HG02571 (cell line): ENCODE measurements around the gene RSAD1.

Experiments
- ATAC-seq: cut with Tn5 transposase; IDR thresholded peaks from one replicate; pipeline ENCODE4 v1.9.1; 2021; ENCODE audit warnings: mild to moderate bottlenecking, moderate library complexity; ENCODE audit not compliant: unreplicated experiment

RSAD1 gene

DNA sequence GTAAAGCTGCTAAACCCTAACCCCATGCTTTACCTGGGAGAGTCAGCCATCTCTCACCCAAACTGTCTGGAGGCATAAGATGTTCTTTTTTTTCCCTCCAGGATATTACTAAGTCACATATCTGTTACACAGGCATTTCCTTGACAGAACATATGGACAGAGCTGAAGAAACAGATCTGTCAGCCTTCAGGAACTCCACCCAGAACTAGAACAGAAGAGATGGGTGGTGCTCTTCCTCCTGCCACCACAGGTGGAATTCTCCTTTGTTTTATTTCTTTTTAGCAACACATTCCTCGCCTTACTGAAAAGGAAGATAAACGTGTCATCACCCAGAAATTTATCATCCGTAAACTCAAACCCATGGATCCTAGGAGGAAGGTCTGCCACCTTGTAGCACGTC, 38.4 kb downstream of the RSAD1 start:
- ATAC-seq, result no peak

DNA sequence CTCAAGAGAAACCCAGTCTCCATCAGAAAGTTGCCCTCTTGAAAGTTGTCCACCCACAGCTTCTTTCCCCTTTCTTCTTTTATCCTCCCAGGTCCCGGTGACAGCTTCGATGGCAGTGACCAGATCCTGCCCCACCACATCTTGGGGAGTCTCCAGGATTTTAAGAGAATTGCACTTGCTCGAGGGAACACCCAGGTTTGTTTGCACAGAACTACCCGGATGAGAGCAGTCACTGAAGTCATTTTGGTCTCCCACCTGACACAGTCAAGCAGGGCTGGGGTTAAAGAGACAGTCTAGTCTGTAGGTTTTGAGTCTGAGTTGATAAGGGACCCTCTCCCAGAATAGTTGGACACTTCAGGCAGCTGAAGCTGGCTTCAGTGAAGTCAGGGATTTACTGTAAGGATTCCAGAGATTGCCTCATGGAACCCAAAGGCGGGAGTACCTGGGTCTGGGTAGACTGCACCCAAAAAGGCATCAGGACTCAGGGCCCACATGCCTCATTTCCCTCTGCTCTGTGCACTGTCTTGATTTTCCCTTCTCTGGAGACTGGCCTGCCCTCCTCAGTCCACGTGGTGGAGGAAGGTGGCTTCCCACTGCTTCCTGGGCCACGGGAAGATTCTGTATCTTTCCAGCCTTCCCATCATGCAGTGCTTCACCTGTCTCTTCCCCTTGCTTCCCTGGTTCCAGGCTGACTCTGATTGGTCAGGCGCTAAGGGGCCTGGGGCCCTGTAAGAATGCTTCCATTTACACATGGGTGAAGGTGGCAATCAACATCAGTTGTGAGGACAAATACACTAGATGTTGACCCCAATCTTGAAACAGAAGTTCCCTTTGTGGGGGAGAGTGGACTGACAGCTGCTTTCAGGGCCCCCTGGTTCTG, 39.1 kb downstream of the RSAD1 start:
- no peak for ATAC-seq

DNA sequence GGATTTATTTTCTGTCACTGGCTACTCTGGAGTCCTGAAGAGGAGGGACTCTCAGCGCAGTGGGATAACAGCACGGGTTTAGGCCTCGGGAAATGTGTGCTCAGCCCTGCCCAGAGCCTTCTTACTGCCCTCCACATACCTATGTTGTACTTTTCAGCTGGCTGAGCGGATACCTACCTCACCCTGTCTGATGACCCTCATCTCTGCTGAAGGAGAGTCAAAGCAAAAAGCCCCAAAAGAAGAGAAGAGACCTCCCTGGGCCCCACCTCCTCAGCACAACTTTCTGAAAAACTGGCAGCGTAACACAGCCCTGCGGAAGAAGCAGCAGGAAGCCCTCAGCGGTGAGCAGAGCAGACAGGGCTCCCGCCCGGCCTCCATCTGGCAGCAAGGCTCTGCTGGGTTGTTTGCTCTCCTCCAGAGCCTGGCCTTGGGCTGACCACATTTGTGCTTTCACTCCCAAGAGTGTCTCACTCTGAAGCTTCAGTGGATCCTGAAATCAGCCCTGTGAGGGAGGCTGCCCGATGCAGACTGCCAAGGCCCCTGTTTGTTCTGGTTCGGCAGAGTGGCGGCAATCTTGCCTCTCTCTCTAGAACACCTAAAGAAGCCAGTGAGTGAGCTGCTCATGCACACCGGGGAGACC, 39.8 kb downstream of the RSAD1 start:
- ATAC-seq, result no peak

DNA sequence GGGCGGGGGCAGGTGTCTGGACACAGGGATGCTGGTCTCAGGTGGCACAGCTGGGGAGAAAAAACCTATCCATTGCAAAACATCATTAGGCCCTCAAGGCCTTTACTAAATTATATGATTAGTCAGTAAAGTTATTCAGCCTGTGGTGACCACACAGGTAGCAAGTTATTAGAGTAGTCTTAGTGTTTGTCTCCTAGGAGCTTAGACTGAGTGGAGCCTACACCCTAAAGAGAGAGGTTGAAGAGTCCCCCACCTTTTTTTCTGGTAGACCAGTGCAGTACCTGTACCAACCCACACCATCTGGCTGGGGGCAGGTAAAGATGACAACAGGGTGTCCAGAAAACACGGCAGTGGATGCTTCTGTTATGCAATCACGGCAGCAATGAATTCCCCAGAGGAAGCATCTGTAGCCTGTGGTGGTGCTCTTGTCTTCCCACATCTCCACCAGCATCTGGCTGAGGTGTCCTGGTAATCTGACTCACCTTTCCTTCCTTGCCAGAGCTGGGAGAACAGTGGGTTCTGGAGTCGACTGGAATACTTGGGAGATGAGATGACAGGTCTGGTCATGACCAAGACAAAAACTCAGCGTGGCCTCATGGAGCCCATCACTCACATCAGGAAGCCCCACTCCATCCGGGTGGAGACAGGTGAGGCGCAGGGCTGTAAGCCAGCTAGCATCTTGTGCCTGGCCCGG, 40.6 kb downstream of the RSAD1 start:
- ATAC-seq, result no peak

DNA sequence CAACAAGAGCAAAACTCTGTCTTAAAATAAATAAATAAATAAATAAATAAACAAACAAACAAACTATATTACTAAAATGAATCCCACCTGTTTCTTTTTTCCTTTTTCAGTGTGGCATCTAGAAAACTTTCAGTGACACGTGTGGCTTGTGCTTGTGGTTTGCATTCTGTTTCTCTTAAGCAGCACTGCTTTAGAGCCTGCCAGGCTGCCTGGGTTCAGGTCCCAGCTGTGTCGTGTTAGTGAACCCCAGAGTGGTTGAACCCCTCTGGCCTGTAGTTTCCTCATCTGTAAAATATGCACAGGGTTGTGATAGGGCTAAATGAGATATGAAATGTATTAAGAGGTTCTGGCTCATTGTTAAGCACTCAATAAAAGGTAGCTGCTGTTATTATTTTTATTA, 41.8 kb downstream of the RSAD1 start:
- no peak for ATAC-seq

DNA sequence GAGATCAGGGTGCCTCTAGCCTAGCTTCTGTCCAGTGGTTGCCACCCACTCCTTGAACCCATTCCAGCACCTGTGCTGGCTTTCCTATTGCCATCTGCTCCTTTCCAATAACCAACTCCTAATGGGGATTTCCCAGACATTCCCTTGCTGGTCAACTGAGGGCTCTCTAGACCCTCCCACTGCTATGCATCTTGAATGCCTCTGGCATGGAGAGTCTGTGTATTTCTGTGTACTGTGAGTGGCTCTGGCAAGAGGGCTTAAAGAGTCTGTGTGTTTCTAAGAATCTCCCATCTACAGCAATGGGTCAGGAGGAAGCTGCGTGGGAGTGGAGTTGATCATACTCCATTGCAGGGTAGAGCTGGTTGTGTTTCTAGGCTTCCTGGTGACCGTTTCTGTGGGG, 42.9 kb downstream of the RSAD1 start:
- no peak for ATAC-seq

DNA sequence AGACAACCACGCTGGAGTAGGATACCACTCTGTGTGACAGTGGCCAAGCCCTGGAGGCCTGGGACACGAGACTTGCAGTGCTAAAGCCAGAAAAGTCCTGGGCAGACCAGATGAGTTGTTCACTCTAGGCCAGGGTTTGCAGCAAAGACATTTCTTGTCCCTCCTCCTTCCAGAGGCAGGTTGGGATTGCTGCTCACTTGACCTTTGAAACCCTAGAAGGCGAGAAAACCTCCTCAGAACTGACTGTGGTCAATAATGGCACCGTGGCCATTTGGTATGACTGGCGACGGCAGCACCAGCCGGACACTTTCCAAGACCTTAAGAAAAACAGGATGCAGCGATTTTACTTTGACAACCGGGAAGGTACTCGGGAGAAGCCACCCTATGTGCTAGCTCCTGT, 44.1 kb downstream of the RSAD1 start:
- ATAC-seq, result no peak

DNA sequence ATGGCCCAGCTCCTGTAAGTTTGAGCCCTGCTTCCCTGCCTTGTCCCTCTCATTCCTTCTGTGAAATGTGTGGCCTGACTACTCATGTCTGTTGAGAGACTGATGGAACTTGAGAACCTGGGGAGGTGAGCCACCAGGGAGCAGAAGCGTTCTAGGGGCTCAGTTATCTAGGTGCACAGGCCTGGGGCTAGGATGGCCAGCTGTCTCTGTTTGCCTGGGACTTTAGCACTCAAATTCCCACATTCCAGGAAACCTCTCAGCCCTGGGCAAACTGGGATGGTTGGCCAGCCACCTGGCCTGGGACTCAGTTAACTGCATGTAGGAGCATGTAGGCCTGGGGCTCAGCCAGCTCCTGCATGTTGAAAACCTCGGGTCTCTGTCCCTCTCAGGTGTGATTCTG, 44.5 kb downstream of the RSAD1 start:
- ATAC-seq, result no peak

DNA sequence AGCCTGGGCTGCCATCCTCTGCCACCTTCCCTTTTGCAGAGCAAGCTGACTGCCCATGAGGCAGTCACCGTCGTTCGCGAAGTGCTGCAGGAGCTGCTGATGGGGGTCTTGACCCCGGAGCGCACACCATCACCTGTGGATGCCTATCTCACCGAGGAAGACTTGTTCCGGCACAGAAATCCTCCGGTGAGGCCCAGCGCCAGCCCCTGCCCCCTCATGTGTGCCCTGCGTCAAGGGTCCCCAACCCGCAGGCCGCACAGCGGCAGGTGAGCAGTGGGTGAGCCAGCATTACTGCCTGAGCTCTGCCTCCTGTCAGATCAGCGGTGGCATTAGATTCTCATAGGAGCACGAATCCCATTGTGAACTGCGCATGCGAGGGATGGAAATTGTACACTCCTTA, 46.2 kb downstream of the RSAD1 start:
- no peak for ATAC-seq

DNA sequence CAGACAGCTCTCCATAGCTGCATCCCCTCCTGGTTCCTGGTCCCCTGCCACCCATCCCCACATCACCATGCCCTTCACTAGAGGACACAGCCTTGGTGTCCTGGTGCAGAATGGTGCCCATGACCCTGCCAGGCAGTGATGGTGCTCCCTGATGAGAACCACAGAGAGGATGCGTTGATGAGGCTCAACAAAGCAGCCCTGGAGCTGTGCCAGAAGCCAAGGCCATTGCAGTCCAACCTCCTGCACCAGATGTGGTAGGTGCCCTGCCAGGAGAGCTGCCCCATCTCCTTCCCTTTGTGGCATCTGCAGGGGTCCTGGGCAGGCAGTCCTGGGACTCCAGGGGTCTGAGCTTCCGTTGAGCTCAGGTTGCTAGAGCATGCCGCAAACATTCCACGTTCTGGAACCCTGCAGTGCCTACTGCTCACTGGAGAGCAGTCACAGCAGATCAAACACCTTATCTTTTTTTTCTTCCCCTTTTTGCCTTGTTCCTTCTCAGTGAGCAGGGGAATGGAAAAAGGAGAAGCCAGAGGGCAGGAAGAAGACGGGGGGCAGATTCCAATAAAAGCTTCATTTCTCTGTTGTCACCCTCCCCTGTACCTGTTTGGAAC, 48.6 kb downstream of the RSAD1 start:
- no peak for ATAC-seq

DNA sequence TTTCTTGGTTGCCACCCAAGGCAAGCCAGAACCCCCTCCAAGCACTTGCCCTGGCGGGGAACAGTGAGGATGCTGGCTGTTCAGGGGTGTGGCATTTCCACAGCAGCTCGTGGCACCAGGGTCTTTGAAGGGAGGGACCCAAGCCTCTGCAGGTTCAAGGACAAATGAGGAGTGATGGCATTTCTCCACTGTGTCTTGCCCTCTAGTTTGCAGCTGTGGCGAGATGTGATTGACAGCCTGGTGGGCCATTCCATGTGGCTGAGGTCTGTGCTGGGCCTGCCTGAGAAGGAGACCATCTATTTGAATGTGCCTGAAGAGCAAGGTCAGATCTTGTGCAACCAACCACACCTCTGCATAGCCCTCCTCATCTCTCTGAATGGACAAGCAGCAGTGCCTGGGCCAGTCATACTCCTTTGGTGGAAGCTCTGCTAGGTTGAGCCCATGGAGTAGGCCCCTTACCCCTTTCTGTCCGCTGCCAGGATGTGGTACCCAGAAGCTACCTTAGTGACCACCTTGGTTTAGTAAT, 49.4 kb downstream of the RSAD1 start:
- no peak for ATAC-seq

DNA sequence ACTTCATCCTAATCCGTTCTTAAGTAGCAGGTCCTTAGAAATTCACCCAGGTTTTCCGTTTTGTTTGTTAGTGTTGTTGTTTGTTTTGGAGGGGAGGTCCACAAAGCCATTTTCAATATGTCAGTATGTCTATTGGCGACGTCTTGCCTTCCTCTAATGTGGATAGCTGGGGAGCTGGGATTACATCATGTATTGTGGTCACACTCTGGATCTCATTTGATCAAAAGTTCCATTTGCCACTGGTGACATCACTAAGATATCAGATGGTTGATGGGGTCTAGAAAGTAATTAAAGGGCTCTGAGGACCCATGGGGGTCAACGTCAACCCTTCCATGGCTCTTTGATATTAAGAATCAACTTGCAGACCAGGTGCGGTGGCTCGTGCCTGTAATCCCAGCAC, 51.2 kb downstream of the RSAD1 start:
- no peak for ATAC-seq

DNA sequence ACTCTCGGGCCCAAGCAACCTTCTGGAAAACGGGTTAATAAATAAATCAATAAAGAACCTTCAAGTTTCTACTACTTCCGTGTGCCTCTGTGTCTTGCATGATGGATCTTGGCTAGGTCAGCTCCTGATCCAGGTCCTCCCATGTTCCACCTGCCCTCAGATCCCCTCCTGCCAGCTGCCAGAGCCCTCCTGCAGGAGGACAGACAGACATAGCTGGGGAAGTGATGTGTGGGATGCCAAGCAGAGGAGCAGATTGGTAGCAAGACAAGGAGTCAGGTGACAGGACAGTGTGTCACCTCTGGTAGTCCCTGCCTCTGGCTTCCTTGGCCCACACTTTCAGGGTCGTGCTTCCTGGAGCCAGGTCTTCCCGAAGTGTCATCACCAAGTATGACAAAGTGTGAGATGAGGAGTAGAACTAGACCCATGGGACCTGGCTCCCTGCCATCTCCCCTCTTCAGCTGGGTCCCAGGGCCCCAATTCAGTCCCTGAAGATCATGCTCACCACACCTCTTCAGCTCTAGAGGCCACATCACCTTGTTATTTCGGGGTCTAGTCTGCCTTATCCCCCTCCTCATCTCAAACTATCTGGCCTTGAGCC, 52.9 kb downstream of the RSAD1 start:
- ATAC-seq, result no peak

DNA sequence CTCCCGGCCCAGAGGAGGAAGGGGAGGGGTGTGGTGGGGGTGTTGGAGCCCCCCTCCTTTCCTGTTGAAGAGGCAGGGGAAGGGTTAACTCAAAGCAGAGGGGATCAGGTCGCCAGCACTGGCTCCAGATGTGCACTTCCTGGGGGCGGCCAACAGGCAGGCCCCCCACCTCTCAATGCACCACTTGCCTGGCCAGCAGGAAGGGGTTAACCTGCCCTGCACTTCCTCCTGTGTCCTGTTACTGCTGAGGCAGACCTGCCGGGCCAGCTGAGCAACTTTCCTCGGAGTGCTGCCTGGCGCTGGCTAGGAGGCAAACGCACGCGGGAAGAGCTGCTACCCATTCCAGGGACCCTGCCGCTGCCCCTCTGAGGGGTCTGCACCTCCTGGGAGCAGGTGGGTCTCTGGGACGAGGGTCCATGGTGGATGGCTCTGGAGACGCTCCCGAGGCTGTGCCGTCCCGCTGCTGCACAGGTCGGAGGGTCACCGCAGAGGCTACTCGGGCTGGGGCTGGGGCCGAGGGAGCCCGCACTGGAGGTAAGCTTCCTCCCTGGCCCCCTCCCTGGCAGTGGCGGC, 53.9 kb downstream of the RSAD1 start, which contains the start of gene EPN3:
Gene EPN3 (plus strand): TSS at position 284 of the 573 bp plus-strand sequence. CDS start 3,822 bp downstream, outside the sequence.
- ATAC-seq, result no peak

DNA sequence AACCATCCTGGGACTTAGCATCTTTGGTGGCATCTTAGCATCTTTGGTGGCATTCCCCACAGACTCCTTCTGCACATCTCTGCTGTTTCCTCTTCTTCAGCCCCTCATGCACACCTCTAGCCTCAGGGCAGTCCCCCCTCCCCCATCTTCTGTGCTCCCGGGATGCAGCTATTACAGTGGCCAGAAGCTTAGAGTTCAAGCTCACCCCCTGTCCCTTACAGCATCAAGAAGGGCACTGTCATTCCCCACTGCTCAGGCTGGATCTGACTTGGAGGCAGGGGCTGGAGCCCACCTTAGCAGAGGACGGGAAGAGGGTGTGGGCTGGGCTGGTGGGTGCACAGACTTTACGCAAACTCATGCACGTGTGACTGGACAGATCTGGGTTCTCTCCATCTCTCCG, 54.5 kb downstream of the RSAD1 start:
- no peak for ATAC-seq

DNA sequence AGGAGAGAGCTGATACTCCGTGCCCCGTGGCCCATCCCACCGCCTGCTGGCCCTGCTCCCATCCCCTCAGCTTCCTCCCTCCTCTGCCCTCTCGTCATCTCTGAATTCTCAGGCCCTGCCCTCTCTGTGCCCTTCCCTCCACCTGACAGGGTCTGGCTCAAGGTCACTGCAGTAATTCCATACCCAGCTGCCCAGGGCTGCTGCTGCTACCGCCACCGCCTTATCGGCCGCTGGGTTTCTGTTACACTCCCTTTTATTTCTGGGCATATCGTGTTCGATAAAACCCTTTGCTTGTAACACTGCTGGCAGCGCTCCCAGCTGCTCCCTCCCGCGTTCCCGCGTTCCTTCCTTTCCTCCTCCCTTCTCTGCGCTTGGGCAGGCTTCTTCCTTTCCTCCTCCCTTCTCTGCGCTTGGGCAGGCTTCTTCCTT, 55.1 kb downstream of the RSAD1 start:
- ATAC-seq, result no peak

DNA sequence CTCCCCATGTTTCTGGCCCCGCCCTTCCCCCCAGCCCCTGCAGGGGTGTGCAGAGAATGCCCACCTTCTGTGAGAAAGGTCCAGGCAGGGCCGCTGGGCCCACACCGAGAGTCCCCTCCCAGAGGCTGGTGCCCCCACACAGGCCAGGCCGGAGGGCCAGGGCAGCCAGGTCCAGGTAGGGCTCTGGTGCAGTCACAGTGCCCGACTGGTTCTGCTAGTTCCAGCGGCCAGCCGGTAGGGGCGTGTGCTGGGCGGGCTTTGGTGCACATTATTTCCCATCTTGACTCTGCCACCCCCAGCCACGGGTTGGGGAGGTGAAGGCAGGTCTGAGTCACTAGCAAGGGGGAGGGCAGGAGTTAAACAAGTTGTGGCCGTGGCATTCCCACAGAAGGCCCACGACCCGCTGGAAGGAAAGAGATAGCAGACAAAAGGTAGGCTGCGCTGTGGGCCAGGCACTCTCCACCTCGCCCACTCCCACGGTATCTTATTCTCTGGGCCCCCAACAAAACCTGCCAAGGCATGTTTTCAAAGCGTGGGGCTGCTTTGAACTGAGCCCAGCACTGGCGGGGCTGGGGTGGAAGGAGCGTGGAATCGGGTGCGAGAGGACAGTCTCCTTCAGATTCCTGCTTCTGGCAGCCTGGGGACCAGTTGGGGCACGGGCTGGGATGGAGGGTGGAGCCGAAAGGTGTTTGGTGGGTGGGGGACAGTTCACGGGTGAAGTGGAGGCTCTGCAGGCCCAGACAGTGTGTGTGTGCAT, 55.7 kb downstream of the RSAD1 start:
- no peak for ATAC-seq

DNA sequence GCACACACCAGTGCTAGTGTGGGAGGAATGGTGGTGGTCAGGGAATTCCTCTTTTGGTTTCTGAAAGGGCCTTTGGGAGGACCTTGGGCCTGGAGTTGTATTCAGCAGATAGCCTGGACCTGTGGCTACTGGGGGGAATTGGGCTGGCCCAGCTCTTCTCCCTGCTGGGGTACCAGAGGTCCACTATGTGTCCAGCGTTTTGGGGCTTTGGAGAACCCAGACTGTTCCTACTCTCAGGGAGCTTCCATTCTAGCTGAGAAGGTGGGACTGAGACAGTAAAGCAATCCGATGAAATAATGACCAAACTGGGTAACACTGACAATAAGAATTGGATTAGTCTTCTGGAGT, 56.3 kb downstream of the RSAD1 start:
- ATAC-seq, result no peak

DNA sequence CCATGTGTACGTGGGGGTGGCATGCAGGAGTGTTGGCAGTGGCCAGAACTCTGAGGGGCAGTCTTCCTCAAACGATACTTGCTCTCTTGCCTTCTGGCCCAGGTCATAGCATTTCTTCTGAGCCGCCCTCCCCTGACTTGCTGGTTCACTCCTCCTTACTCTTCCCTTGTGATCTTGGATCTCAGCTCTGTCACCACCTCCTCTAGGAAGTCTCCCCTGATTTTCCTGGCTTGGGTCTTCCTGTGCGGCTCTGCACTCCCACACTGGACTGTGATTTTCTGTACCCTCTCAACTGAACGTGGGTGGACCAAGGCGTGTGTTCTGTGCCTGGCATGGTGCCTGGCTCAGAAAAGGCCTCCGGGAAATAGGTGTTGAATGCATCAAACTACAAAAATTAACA, 56.7 kb downstream of the RSAD1 start:
- no peak for ATAC-seq
